GM21423 (cell line): ENCODE measurements around the gene EXOC6B.
"Not testable (repeated sequence)": the region's sequence is repeated elsewhere in the genome, so short reads cannot be mapped to it uniquely, and the experiment has no call there.

Source experiments
- ATAC-seq: cut with Tn5 transposase; IDR thresholded peaks from one replicate; pipeline ENCODE4 v1.9.1; 2021; ENCODE audit warnings: mild to moderate bottlenecking, moderate library complexity; ENCODE audit not compliant: unreplicated experiment

The EXOC6B gene

GRCh38 chr2:72484622-72485021, 341.2 kb downstream of the EXOC6B start:
- not testable (repeated sequence) for ATAC-seq

- no peak for ATAC-seq
Observed at GRCh38 chr2:72483346-72483745, 342.5 kb downstream of the EXOC6B start.

- ATAC-seq, result no peak
Observed at GRCh38 chr2:72475246-72475645, 350.6 kb downstream of the EXOC6B start.

GRCh38 chr2:72457801-72458516, 367.9 kb downstream of the EXOC6B start:
- ATAC-seq, result no peak

GRCh38 chr2:72454189-72454588, 371.6 kb downstream of the EXOC6B start:
- no peak for ATAC-seq

GRCh38 chr2:72442270-72442669, 383.6 kb downstream of the EXOC6B start:
- ATAC-seq, result no peak

GRCh38 chr2:72439892-72440291, 385.9 kb downstream of the EXOC6B start:
- ATAC-seq, result no peak

GRCh38 chr2:72438364-72438763, 387.5 kb downstream of the EXOC6B start:
- ATAC-seq, result no peak

- no peak for ATAC-seq
Observed at GRCh38 chr2:72431737-72432136, 394.1 kb downstream of the EXOC6B start.

- ATAC-seq, result no peak
Observed at GRCh38 chr2:72427022-72427861, 398.6 kb downstream of the EXOC6B start.

GRCh38 chr2:72425996-72426395, 399.8 kb downstream of the EXOC6B start:
- ATAC-seq, result no peak

GRCh38 chr2:72423756-72424155, 402.1 kb downstream of the EXOC6B start:
- ATAC-seq, result no peak

- not testable (repeated sequence) for ATAC-seq
Observed at GRCh38 chr2:72421771-72422379, 404.0 kb downstream of the EXOC6B start.

GRCh38 chr2:72415781-72416475, 409.9 kb downstream of the EXOC6B start:
- ATAC-seq, result no peak

GRCh38 chr2:72415241-72415661, 410.6 kb downstream of the EXOC6B start:
- ATAC-seq, result no peak

- no peak for ATAC-seq
Observed at GRCh38 chr2:72414137-72414760, 411.6 kb downstream of the EXOC6B start.

GRCh38 chr2:72413716-72414115, 412.1 kb downstream of the EXOC6B start:
- no peak for ATAC-seq

GRCh38 chr2:72412214-72412613, 413.6 kb downstream of the EXOC6B start:
- no peak for ATAC-seq

GRCh38 chr2:72399879-72400278, 426.0 kb downstream of the EXOC6B start:
- ATAC-seq, result no peak

GRCh38 chr2:72395096-72395495, 430.7 kb downstream of the EXOC6B start:
- ATAC-seq, result no peak
